NB4 (cell line): Measurements from ENCODE around the gene ASB1.

Experiments used
- DNase-seq: peaks from one replicate; pipeline ENCODE4 v3.0.0; 2010; ENCODE audit warnings: low read depth
- H3K4me3 ChIP-seq: one replicate; pipeline ENCODE4 v1.5.1; 2011; ENCODE audit warnings: mild to moderate bottlenecking, low read depth, low read length, moderate library complexity
- CTCF ChIP-seq: IDR thresholded peaks from one replicate; pipeline ENCODE4 v1.5.1; 2012; ENCODE audit warnings: low read depth, low read length
- MYC ChIP-seq: IDR thresholded peaks from 2 replicates; pipeline ENCODE4 v1.6.1; 2011; ENCODE audit warnings: low read depth, low read length
- POLR2A ChIP-seq: IDR thresholded peaks from 2 replicates; pipeline ENCODE4 v1.6.1; 2011; ENCODE audit warnings: mild to moderate bottlenecking; ENCODE audit not compliant: insufficient read length; ENCODE audit errors: extremely low read depth
- TF ChIP-seq, protein P1 (sequence below): IDR thresholded peaks from 2 replicates; pipeline ENCODE4 v1.6.1; 2011; ENCODE audit warnings: low read depth, low read length

ASB1 gene

DNA sequence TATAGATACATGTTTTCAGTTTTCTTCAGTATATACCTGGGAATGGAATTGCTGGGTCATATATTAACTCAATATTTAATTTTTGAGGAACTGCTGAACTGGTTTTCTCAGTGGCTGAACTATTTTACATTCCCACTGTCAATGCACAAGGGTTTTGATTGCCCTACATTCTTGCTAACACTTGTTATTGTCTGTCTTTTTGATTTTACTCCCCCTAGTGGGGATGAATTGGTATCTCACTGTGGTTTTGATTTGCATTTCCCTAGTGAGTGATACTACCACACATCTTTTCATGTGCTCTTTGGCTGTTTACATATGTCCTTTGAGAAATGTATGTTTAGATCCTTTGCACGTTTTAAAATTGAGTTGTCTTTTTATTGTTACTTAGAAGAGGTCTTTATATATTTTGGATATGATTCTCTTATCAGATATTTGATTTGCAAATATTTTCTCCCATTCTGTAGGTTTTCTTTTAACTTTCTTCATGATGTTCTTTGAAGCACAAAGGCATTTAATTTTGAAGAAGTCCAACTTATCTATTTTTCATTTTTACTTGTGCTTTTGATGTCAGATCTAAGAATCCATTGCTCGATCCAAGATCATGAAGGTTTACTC lies 36.2 kb downstream of the ASB1 start:
- TF ChIP-seq CTCF (peak; percentile 59), POLR2A (no peak)
- DNase-seq = peak; percentile 74
- no peak overlapping the region for H3K4me3 ChIP-seq

DNA sequence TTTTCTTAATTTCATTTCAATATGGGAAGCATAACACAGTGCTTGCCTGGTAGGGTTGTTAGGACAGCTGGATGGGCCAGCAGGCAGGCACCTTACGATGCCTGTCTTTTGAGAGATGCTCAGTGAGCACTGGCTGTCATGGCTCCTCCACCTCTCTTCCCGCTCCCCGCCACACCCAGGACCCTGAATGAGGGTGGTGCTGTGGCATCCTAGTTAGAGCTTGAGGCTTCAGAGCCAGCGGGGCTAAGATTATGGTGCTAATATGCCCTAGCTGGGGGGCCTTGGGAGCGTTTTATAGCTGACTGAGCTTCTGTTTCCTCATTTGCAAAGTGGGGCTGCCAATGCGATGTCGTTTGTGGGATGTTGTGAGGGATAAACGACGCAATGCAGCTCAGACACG lies 37.7 kb downstream of the ASB1 start:
- no peak overlapping the region for H3K4me3 ChIP-seq
- no peak for DNase-seq
- no peak for TF ChIP-seq MYC
- TF ChIP-seq, protein P1, sequence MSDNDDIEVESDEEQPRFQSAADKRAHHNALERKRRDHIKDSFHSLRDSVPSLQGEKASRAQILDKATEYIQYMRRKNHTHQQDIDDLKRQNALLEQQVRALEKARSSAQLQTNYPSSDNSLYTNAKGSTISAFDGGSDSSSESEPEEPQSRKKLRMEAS = no peak
- TF ChIP-seq POLR2A = no peak
- TF ChIP-seq CTCF = no peak

- no peak overlapping the region for H3K4me3 ChIP-seq
- TF ChIP-seq MYC = no peak
- TF ChIP-seq POLR2A = no peak
- no peak for TF ChIP-seq CTCF
- TF ChIP-seq, protein P1 = no peak
- no peak for DNase-seq
Measured at GRCh38 chr2:238465487-238466242, 38.9 kb downstream of the ASB1 start.

- no peak overlapping the region for H3K4me3 ChIP-seq
- no peak for DNase-seq
- TF ChIP-seq, protein P1 = no peak
- TF ChIP-seq CTCF (no peak), MYC (no peak)
Measured at GRCh38 chr2:238466243-238466756, 39.6 kb downstream of the ASB1 start.

- DNase-seq = no peak
- no peak for TF ChIP-seq MYC
- TF ChIP-seq, protein P1 = no peak
- no peak for TF ChIP-seq POLR2A
- no peak for TF ChIP-seq CTCF
- no peak overlapping the region for H3K4me3 ChIP-seq
Measured at GRCh38 chr2:238467062-238467461, 40.3 kb downstream of the ASB1 start.

- H3K4me3 ChIP-seq = no peak overlapping the region
- no peak for DNase-seq
- TF ChIP-seq MYC = no peak
- no peak for TF ChIP-seq CTCF
- TF ChIP-seq, protein P1 = no peak
- TF ChIP-seq POLR2A = no peak
Measured at GRCh38 chr2:238467792-238468191, 41.1 kb downstream of the ASB1 start.
